ENCODE data around the gene VASH1.
A peak's percentile ranks its signal among the peaks of the same experiment; 100 is the strongest.
"Not testable (repeated sequence)": the region's sequence is repeated elsewhere in the genome, so short reads cannot be mapped to it uniquely, and the experiment has no call there.

VASH1 gene

GRCh38 chr14:76717508-76718290 is 43.6 kb upstream of the VASH1 start:
- TF ChIP-seq CTCF (conservative IDR thresholded peaks at IDR 0.05; ENCODE audit: control insufficient read depth, insufficient read depth, low read depth, low read length) = no peak
- no peak overlapping the region for H3K4me3 ChIP-seq (ENCODE audit: control insufficient read depth, low read depth, low read length)
- DNase-seq (ENCODE audit: low read depth) = no peak

DNA sequence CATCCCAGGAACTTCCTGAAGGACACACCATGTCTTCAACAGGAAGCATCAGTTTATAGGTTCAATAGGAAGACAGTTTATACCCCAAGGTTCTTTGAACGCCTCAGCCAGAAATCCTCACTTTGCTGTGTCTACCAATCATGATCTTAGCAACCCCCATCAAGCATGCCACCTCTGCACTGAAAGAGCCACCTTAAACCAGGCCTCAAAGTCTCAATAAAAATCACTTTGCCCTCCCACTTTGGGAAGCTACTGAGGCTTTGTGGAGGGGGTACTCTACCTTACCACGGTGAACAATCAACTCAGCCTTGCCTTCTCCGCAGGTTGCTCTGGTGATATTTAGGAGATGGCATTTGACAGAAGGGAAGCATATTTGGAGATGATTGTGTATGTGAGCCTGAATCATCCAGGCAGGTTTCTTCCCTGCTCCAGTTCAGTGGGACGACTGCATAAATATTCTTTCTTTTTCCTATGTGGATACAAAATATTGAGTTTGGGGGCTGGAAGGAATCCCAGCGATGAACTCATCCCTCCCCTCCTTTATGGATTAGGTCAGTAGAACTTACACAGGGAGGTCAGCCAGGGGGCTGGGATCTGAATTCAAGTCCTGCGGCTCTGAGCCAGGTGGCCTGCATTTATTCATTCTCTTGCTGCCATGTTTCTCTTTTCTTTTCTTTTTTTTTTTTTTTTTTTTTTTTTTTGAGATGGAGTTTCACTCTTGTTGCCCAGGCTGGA is 42.8 kb upstream of the VASH1 start:
- no peak overlapping the region for H3K4me3 ChIP-seq (ENCODE audit: control insufficient read depth, low read depth, low read length)
- DNase-seq (ENCODE audit: low read depth) = no peak

GRCh38 chr14:76719666-76720065 is 41.6 kb upstream of the VASH1 start:
- H3K4me3 ChIP-seq (ENCODE audit: control insufficient read depth, low read depth, low read length) = no peak overlapping the region
- no peak for DNase-seq (ENCODE audit: low read depth)
- no peak for TF ChIP-seq CTCF (conservative IDR thresholded peaks at IDR 0.05; ENCODE audit: control insufficient read depth, insufficient read depth, low read depth, low read length)

More for the DNA sequence above, 42.8 kb upstream of the VASH1 start:
- no peak for TF ChIP-seq CTCF (conservative IDR thresholded peaks at IDR 0.05; ENCODE audit: control insufficient read depth, insufficient read depth, low read depth, low read length)

- no peak overlapping the region for H3K4me3 ChIP-seq (ENCODE audit: control insufficient read depth, low read depth, low read length)
- TF ChIP-seq CTCF (conservative IDR thresholded peaks at IDR 0.05; ENCODE audit: control insufficient read depth, insufficient read depth, low read depth, low read length) = no peak
- peak; percentile 56 for DNase-seq (ENCODE audit: low read depth)
Observed at GRCh38 chr14:76720382-76720813, 40.9 kb upstream of the VASH1 start.

DNA sequence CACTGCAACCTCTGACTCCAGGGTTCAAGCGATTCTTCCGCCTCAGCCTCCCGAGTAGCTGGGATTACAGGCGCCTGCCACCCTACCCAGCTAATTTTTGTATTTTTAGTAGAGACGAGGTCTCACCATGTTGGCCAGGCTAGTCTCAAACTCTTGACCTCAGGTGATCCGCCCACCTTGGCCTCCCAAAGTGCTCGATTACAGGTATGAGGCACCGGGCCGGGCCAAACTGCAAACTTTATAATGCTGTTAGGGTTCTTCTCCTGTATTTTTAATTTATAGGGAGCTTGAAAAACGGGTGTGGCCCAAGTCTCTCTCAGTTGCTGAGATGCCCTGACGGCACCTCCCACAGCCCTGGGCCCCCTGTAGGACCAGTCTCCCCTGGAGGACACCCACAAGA is 39.8 kb upstream of the VASH1 start:
- DNase-seq (ENCODE audit: low read depth); H3K4me3 ChIP-seq (ENCODE audit: control insufficient read depth, low read depth, low read length): not testable (repeated sequence)

GRCh38 chr14:76724651-76725550 is 36.4 kb upstream of the VASH1 start:
- TF ChIP-seq CTCF (conservative IDR thresholded peaks at IDR 0.05; ENCODE audit: control insufficient read depth, insufficient read depth, low read depth, low read length) = no peak
- no peak overlapping the region for H3K4me3 ChIP-seq (ENCODE audit: control insufficient read depth, low read depth, low read length)
- DNase-seq (ENCODE audit: low read depth) = no peak

Measured in fibroblast of mammary gland (primary cell).